ENCODE measurements around the gene IFT43.

The IFT43 gene

GRCh38 chr14:75961662-75962061, 23.9 kb upstream of the IFT43 start:
- H3K4me1 ChIP-seq (ENCODE audit: control insufficient read depth, insufficient read depth, low read depth, low read length) = peaks cover 2% of the 10 kb centered on the region
- no peak overlapping the region for H3K9ac ChIP-seq (ENCODE audit: low read length)
- H2AK5ac ChIP-seq (ENCODE audit: low read length, severe bottlenecking) = no peak overlapping the region
- WGBS = 100% methylated on average over 1 of the region's 3 CpGs
- peaks cover 30 to 78% of the 10 kb centered on the region in 2 experiments for H3K36me3 ChIP-seq (ENCODE audit: control insufficient read depth in 1 of 2, insufficient read depth in 2 of 2, low read depth in 1 of 2, low read length in 2 of 2)
- no peaks in the 10 kb centered on the region for H3K27me3 ChIP-seq (ENCODE audit: control insufficient read depth in 1 of 2, insufficient read depth in 1 of 2, low read length in 2 of 2)
- H3K23ac ChIP-seq (ENCODE audit: low read length in 2 of 2) = no peak overlapping the region
- H3K4me2 ChIP-seq (ENCODE audit: low read length, poor library complexity, severe bottlenecking) = no peak overlapping the region
- no peak for DNase-seq
- H3K79me1 ChIP-seq (replicated peaks; ENCODE audit: low read length, poor library complexity, severe bottlenecking) = no peaks in the 10 kb centered on the region
- no peak overlapping the region for H3K4me3 ChIP-seq (ENCODE audit: insufficient read depth in 1 of 2, low read depth in 1 of 2, low read length in 2 of 2)
- no peak overlapping the region for H3K4ac ChIP-seq (ENCODE audit: low read depth in 1 of 2, low read length in 2 of 2)
- no peak overlapping the region for H2AFZ ChIP-seq (ENCODE audit: low read depth, low read length)
- H4K8ac ChIP-seq (ENCODE audit: low read length) = no peak overlapping the region
- no peak overlapping the region for H2BK15ac ChIP-seq (ENCODE audit: low read depth, poor library complexity, severe bottlenecking)
- H3K9me3 ChIP-seq (ENCODE audit: control insufficient read depth, low read length) = no peaks in the 10 kb centered on the region
- no peak overlapping the region for H2BK5ac ChIP-seq (ENCODE audit: low read depth, low read length, poor library complexity, severe bottlenecking)
- no peak overlapping the region for H2BK12ac ChIP-seq (ENCODE audit: low read length in 2 of 2)
- H4K91ac ChIP-seq (ENCODE audit: low read length) = no peak overlapping the region
- H3K27ac ChIP-seq (ENCODE audit: low read length, poor library complexity, severe bottlenecking) = no peak overlapping the region
- H2BK120ac ChIP-seq (ENCODE audit: low read depth, low read length) = no peak overlapping the region
- no peak overlapping the region for H3K18ac ChIP-seq (ENCODE audit: low read depth in 1 of 2, low read length in 2 of 2)
- H3K14ac ChIP-seq (ENCODE audit: low read length in 2 of 2) = no peak overlapping the region

GRCh38 chr14:75967866-75968265, 17.7 kb upstream of the IFT43 start:
- no peak overlapping the region for H3K14ac ChIP-seq (ENCODE audit: low read length in 2 of 2)
- no peak overlapping the region for H2BK120ac ChIP-seq (ENCODE audit: low read depth, low read length)
- no peaks in the 10 kb centered on the region for H3K9me3 ChIP-seq (ENCODE audit: control insufficient read depth, low read length)
- no peaks in the 10 kb centered on the region for H3K79me1 ChIP-seq (replicated peaks; ENCODE audit: low read length, poor library complexity, severe bottlenecking)
- no peak overlapping the region for H3K9ac ChIP-seq (ENCODE audit: low read length)
- H2BK5ac ChIP-seq (ENCODE audit: low read depth, low read length, poor library complexity, severe bottlenecking) = no peak overlapping the region
- WGBS = 91% methylated on average over 3 of the region's 3 CpGs
- H2BK12ac ChIP-seq (ENCODE audit: low read length in 2 of 2) = no peak overlapping the region
- no peak overlapping the region for H2AK5ac ChIP-seq (ENCODE audit: low read length, severe bottlenecking)
- no peak overlapping the region for H3K18ac ChIP-seq (ENCODE audit: low read depth in 1 of 2, low read length in 2 of 2)
- H3K36me3 ChIP-seq (ENCODE audit: control insufficient read depth in 1 of 2, insufficient read depth in 2 of 2, low read depth in 1 of 2, low read length in 2 of 2) = peaks cover 29 to 61% of the 10 kb centered on the region in 2 experiments
- H3K27ac ChIP-seq (ENCODE audit: low read length, poor library complexity, severe bottlenecking) = no peak overlapping the region
- DNase-seq = no peak
- no peak overlapping the region for H3K23ac ChIP-seq (ENCODE audit: low read length in 2 of 2)
- H3K4me3 ChIP-seq (ENCODE audit: insufficient read depth in 1 of 2, low read depth in 1 of 2, low read length in 2 of 2) = no peak overlapping the region
- no peak overlapping the region for H2BK15ac ChIP-seq (ENCODE audit: low read depth, poor library complexity, severe bottlenecking)
- no peak overlapping the region for H4K91ac ChIP-seq (ENCODE audit: low read length)
- H3K4me2 ChIP-seq (ENCODE audit: low read length, poor library complexity, severe bottlenecking) = no peak overlapping the region
- H2AFZ ChIP-seq (ENCODE audit: low read depth, low read length) = no peak overlapping the region
- H3K4ac ChIP-seq (ENCODE audit: low read depth in 1 of 2, low read length in 2 of 2) = no peak overlapping the region
- H4K8ac ChIP-seq (ENCODE audit: low read length) = no peak overlapping the region
- H3K27me3 ChIP-seq (ENCODE audit: control insufficient read depth in 1 of 2, insufficient read depth in 1 of 2, low read length in 2 of 2) = no peaks in the 10 kb centered on the region
- peaks cover 7% of the 10 kb centered on the region for H3K4me1 ChIP-seq (ENCODE audit: control insufficient read depth, insufficient read depth, low read depth, low read length)

DNA sequence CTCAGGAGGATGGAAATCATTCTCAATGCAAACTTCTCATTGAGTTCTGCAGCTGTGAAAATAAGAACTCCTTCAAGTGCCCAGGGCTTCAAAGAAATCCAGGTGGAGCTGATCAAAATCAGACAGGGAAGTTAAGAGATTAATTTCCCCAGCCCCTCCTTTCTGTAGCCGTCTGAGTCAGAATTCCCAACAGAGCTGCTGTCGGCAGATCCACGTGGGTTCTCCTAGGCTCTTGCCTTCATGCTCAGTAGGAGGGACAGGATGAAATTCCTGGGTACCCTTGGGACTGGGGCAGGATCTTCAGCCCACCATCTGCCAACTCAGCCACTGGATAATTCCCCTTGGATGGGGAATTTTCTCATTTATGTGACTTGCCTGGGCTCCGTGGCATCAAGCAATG, 17.1 kb upstream of the IFT43 start:
- Histone ChIP-seq H2BK5ac (ENCODE audit: low read depth, low read length, poor library complexity, severe bottlenecking) (no peak overlapping the region), H2AFZ (ENCODE audit: low read depth, low read length) (no peak overlapping the region), H4K91ac (ENCODE audit: low read length) (no peak overlapping the region), H2BK120ac (ENCODE audit: low read depth, low read length) (no peak overlapping the region), H3K36me3 (ENCODE audit: control insufficient read depth in 1 of 2, insufficient read depth in 2 of 2, low read depth in 1 of 2, low read length in 2 of 2) (peaks cover 24 to 55% of the 10 kb centered on the region in 2 experiments), H3K18ac (ENCODE audit: low read depth in 1 of 2, low read length in 2 of 2) (no peak overlapping the region), H2BK12ac (ENCODE audit: low read length in 2 of 2) (no peak overlapping the region), H2AK5ac (ENCODE audit: low read length, severe bottlenecking) (no peak overlapping the region), H3K79me1 (replicated peaks; ENCODE audit: low read length, poor library complexity, severe bottlenecking) (no peaks in the 10 kb centered on the region), H3K4me3 (ENCODE audit: insufficient read depth in 1 of 2, low read depth in 1 of 2, low read length in 2 of 2) (peak overlapping the region in 1 of 2 experiments; percentile 63), H3K4me1 (ENCODE audit: control insufficient read depth, insufficient read depth, low read depth, low read length) (peaks cover 7% of the 10 kb centered on the region), H3K27ac (ENCODE audit: low read length, poor library complexity, severe bottlenecking) (no peak overlapping the region), H3K9me3 (ENCODE audit: control insufficient read depth, low read length) (no peaks in the 10 kb centered on the region), H4K8ac (ENCODE audit: low read length) (no peak overlapping the region), H3K4me2 (ENCODE audit: low read length, poor library complexity, severe bottlenecking) (no peak overlapping the region), H3K4ac (ENCODE audit: low read depth in 1 of 2, low read length in 2 of 2) (no peak overlapping the region), H3K9ac (ENCODE audit: low read length) (peak overlapping the region; percentile 65), H3K14ac (ENCODE audit: low read length in 2 of 2) (no peak overlapping the region), H3K27me3 (ENCODE audit: control insufficient read depth in 1 of 2, insufficient read depth in 1 of 2, low read length in 2 of 2) (no peaks in the 10 kb centered on the region), H2BK15ac (ENCODE audit: low read depth, poor library complexity, severe bottlenecking) (no peak overlapping the region), H3K23ac (ENCODE audit: low read length in 2 of 2) (no peak overlapping the region)
- peak; percentile 13 for DNase-seq
- 49% methylated on average over 4 of the region's 4 CpGs for WGBS

- H2BK15ac ChIP-seq (ENCODE audit: low read depth, poor library complexity, severe bottlenecking) = no peak overlapping the region
- no peaks in the 10 kb centered on the region for H3K27me3 ChIP-seq (ENCODE audit: control insufficient read depth in 1 of 2, insufficient read depth in 1 of 2, low read length in 2 of 2)
- no peak overlapping the region for H3K18ac ChIP-seq (ENCODE audit: low read depth in 1 of 2, low read length in 2 of 2)
- no peak overlapping the region for H3K4me2 ChIP-seq (ENCODE audit: low read length, poor library complexity, severe bottlenecking)
- no peak overlapping the region for H2BK5ac ChIP-seq (ENCODE audit: low read depth, low read length, poor library complexity, severe bottlenecking)
- H2AFZ ChIP-seq (ENCODE audit: low read depth, low read length) = no peak overlapping the region
- H3K4me3 ChIP-seq (ENCODE audit: insufficient read depth in 1 of 2, low read depth in 1 of 2, low read length in 2 of 2) = peak overlapping the region in 1 of 2 experiments; percentile 63
- no peak overlapping the region for H4K91ac ChIP-seq (ENCODE audit: low read length)
- no peaks in the 10 kb centered on the region for H3K9me3 ChIP-seq (ENCODE audit: control insufficient read depth, low read length)
- H3K27ac ChIP-seq (ENCODE audit: low read length, poor library complexity, severe bottlenecking) = no peak overlapping the region
- H3K23ac ChIP-seq (ENCODE audit: low read length in 2 of 2) = no peak overlapping the region
- H3K9ac ChIP-seq (ENCODE audit: low read length) = peak overlapping the region; percentile 65
- peaks cover 1% of the 10 kb centered on the region for H3K79me1 ChIP-seq (replicated peaks; ENCODE audit: low read length, poor library complexity, severe bottlenecking)
- H2BK120ac ChIP-seq (ENCODE audit: low read depth, low read length) = no peak overlapping the region
- no peak overlapping the region for H3K14ac ChIP-seq (ENCODE audit: low read length in 2 of 2)
- 70% methylated on average over 1 of the region's 4 CpGs for WGBS
- no peak overlapping the region for H3K4ac ChIP-seq (ENCODE audit: low read depth in 1 of 2, low read length in 2 of 2)
- peaks cover 7% of the 10 kb centered on the region for H3K4me1 ChIP-seq (ENCODE audit: control insufficient read depth, insufficient read depth, low read depth, low read length)
- no peak overlapping the region for H2AK5ac ChIP-seq (ENCODE audit: low read length, severe bottlenecking)
- no peak overlapping the region for H4K8ac ChIP-seq (ENCODE audit: low read length)
- peaks cover 23 to 51% of the 10 kb centered on the region in 2 experiments for H3K36me3 ChIP-seq (ENCODE audit: control insufficient read depth in 1 of 2, insufficient read depth in 2 of 2, low read depth in 1 of 2, low read length in 2 of 2)
- DNase-seq = no peak
- H2BK12ac ChIP-seq (ENCODE audit: low read length in 2 of 2) = no peak overlapping the region
Observed at GRCh38 chr14:75969126-75969525, 16.4 kb upstream of the IFT43 start.
